ENCODE results near the gene ZNF143.

DNA sequence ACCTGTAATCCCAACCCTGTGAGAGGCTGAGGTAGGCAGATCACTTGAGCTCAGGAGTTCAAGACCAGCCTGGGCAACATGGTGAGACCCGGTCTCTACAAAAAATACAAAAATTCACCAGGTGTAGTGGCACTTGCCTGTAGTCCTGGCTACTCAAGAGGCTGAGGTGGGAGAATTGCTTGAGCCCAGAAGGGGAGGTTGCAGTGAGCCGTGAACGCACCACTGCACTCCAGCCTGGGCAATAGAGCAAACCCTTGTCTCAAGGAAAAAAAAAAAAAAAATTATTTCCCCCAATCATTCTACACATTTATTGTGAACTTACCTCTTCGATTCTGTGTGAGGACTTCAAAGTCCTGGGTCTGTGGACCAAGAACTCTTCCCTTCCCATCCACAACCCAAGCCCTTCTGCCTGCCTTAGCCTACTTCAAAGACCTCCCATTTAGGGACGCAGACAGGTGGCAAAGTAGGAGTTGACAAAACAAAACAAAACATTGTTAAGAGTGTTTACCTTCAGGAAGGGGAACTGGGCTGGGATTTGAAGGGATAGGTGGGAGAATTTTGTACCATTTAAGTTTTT, 108.9 kb downstream of the ZNF143 start:
- TF ChIP-seq, protein P1, sequence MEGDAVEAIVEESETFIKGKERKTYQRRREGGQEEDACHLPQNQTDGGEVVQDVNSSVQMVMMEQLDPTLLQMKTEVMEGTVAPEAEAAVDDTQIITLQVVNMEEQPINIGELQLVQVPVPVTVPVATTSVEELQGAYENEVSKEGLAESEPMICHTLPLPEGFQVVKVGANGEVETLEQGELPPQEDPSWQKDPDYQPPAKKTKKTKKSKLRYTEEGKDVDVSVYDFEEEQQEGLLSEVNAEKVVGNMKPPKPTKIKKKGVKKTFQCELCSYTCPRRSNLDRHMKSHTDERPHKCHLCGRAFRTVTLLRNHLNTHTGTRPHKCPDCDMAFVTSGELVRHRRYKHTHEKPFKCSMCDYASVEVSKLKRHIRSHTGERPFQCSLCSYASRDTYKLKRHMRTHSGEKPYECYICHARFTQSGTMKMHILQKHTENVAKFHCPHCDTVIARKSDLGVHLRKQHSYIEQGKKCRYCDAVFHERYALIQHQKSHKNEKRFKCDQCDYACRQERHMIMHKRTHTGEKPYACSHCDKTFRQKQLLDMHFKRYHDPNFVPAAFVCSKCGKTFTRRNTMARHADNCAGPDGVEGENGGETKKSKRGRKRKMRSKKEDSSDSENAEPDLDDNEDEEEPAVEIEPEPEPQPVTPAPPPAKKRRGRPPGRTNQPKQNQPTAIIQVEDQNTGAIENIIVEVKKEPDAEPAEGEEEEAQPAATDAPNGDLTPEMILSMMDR (conservative IDR thresholded peaks at IDR 0.05; ENCODE audit: low read length): no peak
- TF ChIP-seq EZH2phosphoT487 (IDR thresholded peaks at IDR 0.05; ENCODE audit: borderline replicate concordance): no peak
